ENCODE measurements around the gene HOXA7. TPM values are rescaled to one million over a fixed set of nuclear protein-coding genes. Genes with fewer than 3 reads are reported as not detected.

The HOXA7 gene
- total RNA-seq, 1 experiment from 2014 or later, result 7.5 TPM

DNA sequence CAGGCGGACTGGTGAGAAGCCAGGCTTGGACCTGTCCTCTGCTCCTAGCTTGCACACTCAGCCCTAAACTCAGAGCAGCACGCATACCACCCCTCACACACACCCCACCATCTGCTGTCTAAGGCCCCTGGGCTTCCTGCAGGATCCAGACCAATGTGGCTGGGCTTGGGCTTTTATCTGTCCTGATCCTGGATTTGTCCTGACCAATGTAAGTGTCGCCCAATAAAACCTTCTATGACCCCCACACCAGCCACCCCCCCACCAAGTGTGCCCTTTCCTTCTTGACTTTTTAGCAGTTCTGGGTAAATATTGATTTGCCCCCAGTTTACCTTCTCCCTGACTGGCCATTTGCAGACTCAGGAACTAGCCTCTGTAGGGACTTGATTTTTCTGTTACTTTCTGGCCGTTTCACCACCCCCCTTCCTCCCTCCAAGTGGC lies 45.1 kb upstream of the HOXA7 start:
- Histone ChIP-seq H3K4me2 (ENCODE audit: low read depth, low read length, poor library complexity, severe bottlenecking) (peak overlapping the region; percentile 90), H3K27ac (ENCODE audit: low read length) (no peak overlapping the region), H3K9ac (ENCODE audit: low read length) (peak overlapping the region; percentile 67; the same call in 1 of the 2 replicates), H3K79me2 (ENCODE audit: low read length) (no peaks in the 10 kb centered on the region), H3K36me3 (ENCODE audit: insufficient read depth, low read length) (no peaks in the 10 kb centered on the region), H3K9me2 (replicated peaks; ENCODE audit: insufficient read depth, low read length) (no peaks in the 10 kb centered on the region), H2AFZ (ENCODE audit: low read length) (peak overlapping the region; percentile 95; the same call in 1 of the 2 replicates), H3K4me3 (ENCODE audit: low read length) (peak overlapping the region; percentile 71; the same call in 1 of the 2 replicates), H3K4me1 (ENCODE audit: low read length) (peaks cover 19% of the 10 kb centered on the region), H4K20me1 (ENCODE audit: insufficient read depth, low read depth, low read length) (no peaks in the 10 kb centered on the region), H3K9me3 (ENCODE audit: low read length) (no peaks in the 10 kb centered on the region), H3K27me3 (ENCODE audit: low read length) (no peaks in the 10 kb centered on the region)
- no peak for DNase-seq

DNA sequence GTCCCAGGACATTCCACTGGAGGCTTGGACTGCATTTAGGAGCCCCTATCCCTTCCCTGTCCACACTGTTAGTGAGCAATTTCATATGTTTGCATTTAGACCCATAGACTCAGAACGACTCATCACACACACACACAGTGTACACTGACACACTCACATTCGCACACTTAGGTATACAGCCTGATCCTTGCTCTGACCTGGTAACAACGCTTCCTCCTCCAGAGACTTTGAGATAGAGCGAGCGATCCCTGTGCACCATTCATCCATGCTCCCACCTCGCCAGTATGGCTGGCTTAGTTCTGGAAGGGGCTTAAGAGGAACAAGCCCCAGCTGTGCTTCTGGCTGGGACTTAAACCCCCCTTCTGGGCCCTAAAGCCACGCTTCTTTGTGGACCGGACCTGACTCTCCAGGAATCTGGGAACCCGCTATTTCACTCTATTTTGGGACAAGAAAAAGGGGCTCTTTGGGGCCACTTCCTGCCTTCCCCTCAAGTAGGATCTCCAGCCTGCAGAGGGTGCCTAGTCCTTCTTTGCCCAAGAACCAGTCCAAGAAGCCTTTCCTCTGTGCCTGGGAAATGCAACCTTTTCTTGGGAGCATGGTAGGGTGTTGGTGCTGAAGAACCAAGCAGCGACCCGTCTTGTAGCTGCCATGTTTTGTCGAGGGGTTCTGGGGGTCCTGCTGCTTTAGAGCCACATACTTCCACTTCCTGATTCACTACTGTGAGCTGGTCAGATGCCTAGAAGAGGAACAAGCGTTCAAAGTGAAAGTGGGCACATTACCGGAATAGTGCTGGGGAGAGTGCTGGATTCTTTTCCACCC lies 44.5 kb upstream of the HOXA7 start:
- H4K20me1 ChIP-seq (ENCODE audit: insufficient read depth, low read depth, low read length), result no peaks in the 10 kb centered on the region
- no peaks in the 10 kb centered on the region for H3K9me3 ChIP-seq (ENCODE audit: low read length)
- DNase-seq, result peak; percentile 75
- H2AFZ ChIP-seq (ENCODE audit: low read length), result peak overlapping the region; percentile 95
- H3K36me3 ChIP-seq (ENCODE audit: insufficient read depth, low read length), result no peaks in the 10 kb centered on the region
- no peaks in the 10 kb centered on the region for H3K79me2 ChIP-seq (ENCODE audit: low read length)
- peak overlapping the region; percentile 71 for H3K4me3 ChIP-seq (ENCODE audit: low read length)
- H3K27me3 ChIP-seq (ENCODE audit: low read length), result no peaks in the 10 kb centered on the region
- no peaks in the 10 kb centered on the region for H3K9me2 ChIP-seq (replicated peaks; ENCODE audit: insufficient read depth, low read length)
- H3K4me1 ChIP-seq (ENCODE audit: low read length), result peaks cover 22% of the 10 kb centered on the region
- no peak overlapping the region for H3K27ac ChIP-seq (ENCODE audit: low read length)
- H3K9ac ChIP-seq (ENCODE audit: low read length), result peak overlapping the region; percentile 67
- H3K4me2 ChIP-seq (ENCODE audit: low read depth, low read length, poor library complexity, severe bottlenecking), result peak overlapping the region; percentile 90

DNA sequence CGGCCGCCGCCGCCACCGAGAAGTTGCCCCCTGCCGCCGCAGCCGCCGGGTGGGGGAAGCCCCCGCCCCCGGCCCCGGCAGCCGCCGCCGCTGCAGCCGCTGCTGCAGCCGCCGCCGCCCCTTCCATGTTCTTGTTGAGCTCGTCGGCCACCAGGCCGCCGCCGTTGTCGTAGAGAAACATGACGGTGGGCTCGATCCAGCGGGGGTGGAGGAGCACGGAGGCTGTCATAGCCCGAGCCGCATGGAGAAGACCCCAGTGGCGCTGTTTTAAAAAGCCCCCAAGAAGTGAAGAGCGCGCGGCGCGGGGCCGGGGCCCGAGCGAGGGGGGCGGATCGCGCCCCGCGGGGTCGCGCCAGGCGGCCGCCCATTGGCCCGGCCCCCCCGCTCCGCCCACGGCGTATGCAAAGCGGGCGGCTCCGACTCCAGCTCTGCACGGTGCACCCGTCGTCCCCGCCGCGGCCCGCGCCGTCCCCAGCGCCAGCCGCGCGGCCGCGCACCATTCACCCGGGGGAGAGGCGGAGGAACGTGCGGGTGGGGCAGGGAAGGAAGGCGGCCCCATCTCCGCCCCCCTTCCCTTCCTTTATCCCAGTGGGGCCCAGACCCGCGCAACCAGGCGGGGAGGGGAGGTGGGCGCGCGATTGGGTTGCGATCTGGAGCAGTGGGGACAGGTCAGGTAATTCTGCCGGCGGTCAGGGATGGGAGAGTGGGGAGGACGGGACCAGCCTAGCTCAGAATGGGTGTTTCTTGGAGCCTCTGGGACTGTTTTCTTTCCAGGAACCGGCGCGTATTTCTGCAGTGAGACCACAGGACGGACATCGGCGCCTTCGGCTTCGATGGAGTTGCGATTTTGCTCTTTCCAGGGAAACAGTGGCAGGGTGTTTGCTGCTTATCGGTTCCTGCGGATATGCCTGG lies 43.6 kb upstream of the HOXA7 start, which contains the start of gene HOXA13:
Gene HOXA13, minus strand, starts transcription at position 243 of the 912 bp plus-strand sequence. Its CDS starts 14 bp downstream, at position 229.
- H3K9me2 ChIP-seq (replicated peaks; ENCODE audit: insufficient read depth, low read length), result no peaks in the 10 kb centered on the region
- H3K79me2 ChIP-seq (ENCODE audit: low read length), result no peaks in the 10 kb centered on the region
- H3K27ac ChIP-seq (ENCODE audit: low read length), result no peak within 1 kb of the TSS
- H2AFZ ChIP-seq (ENCODE audit: low read length), result peak within 1 kb of the TSS; percentile 95
- no peaks in the 10 kb centered on the region for H3K9me3 ChIP-seq (ENCODE audit: low read length)
- H3K4me3 ChIP-seq (ENCODE audit: low read length), result peak within 1 kb of the TSS; percentile 71
- peak; percentile 90 for DNase-seq
- H3K36me3 ChIP-seq (ENCODE audit: insufficient read depth, low read length), result no peaks in the 10 kb centered on the region
- peak within 1 kb of the TSS; percentile 67 for H3K9ac ChIP-seq (ENCODE audit: low read length)
- no peaks in the 10 kb centered on the region for H3K27me3 ChIP-seq (ENCODE audit: low read length)
- H3K4me1 ChIP-seq (ENCODE audit: low read length), result peaks cover 22% of the 10 kb centered on the region
- H4K20me1 ChIP-seq (ENCODE audit: insufficient read depth, low read depth, low read length), result no peaks in the 10 kb centered on the region
- H3K4me2 ChIP-seq (ENCODE audit: low read depth, low read length, poor library complexity, severe bottlenecking), result peak within 1 kb of the TSS; percentile 90

DNA sequence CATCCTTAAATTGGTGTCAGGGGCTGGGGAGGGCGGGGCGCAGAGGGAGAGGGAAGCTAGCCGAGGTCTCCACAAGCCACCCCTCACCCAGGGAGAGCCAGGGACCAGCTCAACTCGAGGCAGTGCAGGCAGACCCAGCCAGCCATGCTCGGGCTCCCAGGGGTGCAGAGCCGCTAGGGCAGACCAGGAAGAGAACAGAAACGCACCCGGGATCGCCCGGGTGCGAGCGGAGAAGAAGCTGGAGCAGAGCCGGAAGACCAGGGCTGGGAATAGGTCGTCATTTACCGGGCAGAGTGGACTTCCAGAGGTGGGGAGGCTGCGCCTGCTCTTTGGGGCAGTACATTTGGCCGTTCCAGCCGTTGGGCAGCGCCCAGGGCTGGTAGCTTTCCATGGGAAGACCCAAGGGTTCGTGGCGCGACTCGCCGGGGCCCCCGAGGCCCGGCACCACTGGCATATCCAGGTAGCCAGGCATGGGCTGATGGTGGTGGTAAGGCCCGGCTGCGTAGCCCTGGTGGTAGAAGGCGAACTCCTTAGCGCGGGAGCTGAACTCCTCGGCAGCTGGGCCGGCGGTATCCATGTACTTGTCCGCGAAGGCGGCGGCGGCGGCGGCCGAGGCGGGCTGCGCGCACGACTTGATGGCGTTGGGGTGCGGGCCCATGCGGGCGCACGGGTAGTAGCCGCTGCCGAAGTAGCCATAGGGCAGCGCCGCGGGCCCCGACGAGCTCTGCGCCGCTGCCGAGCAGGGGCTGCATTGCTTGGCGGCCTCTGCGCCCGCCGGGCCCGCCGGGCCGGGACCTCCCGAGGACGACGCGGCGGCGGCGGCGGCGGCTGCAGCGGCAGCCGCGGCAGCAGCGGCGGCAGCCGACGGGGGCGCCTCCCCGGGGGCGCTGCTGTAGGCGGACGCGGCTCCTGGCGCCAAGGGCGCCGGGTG lies 42.7 kb upstream of the HOXA7 start:
- Histone ChIP-seq H3K4me3 (ENCODE audit: low read length) (no peak overlapping the region), H4K20me1 (ENCODE audit: insufficient read depth, low read depth, low read length) (no peaks in the 10 kb centered on the region), H3K36me3 (ENCODE audit: insufficient read depth, low read length) (no peaks in the 10 kb centered on the region), H3K4me1 (ENCODE audit: low read length) (peaks cover 22% of the 10 kb centered on the region), H2AFZ (ENCODE audit: low read length) (no peak overlapping the region), H3K4me2 (ENCODE audit: low read depth, low read length, poor library complexity, severe bottlenecking) (no peak overlapping the region), H3K9me2 (replicated peaks; ENCODE audit: insufficient read depth, low read length) (no peaks in the 10 kb centered on the region), H3K9me3 (ENCODE audit: low read length) (no peaks in the 10 kb centered on the region), H3K9ac (ENCODE audit: low read length) (no peak overlapping the region), H3K79me2 (ENCODE audit: low read length) (no peaks in the 10 kb centered on the region), H3K27me3 (ENCODE audit: low read length) (no peaks in the 10 kb centered on the region), H3K27ac (ENCODE audit: low read length) (no peak overlapping the region)
- no peak for DNase-seq

DNA sequence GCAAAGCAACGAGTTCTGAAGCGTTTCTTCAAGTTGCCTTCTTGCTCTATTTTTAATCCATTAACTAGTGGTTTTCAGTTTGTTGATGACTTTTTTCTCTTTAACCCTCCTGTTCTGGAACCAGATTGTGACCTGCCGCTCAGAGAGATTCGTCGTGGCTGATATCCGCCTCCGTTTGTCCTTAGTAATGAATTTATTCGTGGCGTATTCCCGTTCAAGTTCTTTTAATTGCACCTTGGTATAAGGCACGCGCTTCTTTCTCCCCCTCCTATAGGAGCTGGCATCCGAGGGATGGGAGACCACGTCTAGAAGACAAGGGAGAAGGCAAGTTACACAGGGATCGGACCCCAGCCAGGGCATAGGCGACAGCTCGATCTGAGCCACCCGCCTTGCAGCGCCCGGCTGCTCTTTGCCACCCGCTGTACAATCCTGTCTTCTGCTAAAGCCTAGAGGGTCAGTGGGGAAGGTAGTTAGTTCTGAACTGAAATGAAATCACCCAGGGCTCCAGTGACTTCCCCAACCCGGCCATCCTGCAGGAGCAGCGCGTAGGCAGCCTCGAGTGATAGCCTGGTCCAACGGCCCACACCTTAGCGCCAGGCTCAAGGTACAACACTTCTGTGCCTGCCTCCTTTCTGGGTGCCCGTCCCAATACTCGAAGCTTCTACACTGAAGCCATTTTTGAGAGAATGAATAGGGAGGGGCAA lies 41.8 kb upstream of the HOXA7 start:
- no peak overlapping the region for H3K9ac ChIP-seq (ENCODE audit: low read length)
- H3K79me2 ChIP-seq (ENCODE audit: low read length), result no peaks in the 10 kb centered on the region
- H3K4me1 ChIP-seq (ENCODE audit: low read length), result peaks cover 22% of the 10 kb centered on the region
- H3K4me3 ChIP-seq (ENCODE audit: low read length), result no peak overlapping the region
- no peaks in the 10 kb centered on the region for H3K9me3 ChIP-seq (ENCODE audit: low read length)
- no peak overlapping the region for H3K4me2 ChIP-seq (ENCODE audit: low read depth, low read length, poor library complexity, severe bottlenecking)
- no peaks in the 10 kb centered on the region for H3K9me2 ChIP-seq (replicated peaks; ENCODE audit: insufficient read depth, low read length)
- DNase-seq, result no peak
- H4K20me1 ChIP-seq (ENCODE audit: insufficient read depth, low read depth, low read length), result no peaks in the 10 kb centered on the region
- H3K36me3 ChIP-seq (ENCODE audit: insufficient read depth, low read length), result no peaks in the 10 kb centered on the region
- no peak overlapping the region for H3K27ac ChIP-seq (ENCODE audit: low read length)
- no peak overlapping the region for H2AFZ ChIP-seq (ENCODE audit: low read length)
- no peaks in the 10 kb centered on the region for H3K27me3 ChIP-seq (ENCODE audit: low read length)

DNA sequence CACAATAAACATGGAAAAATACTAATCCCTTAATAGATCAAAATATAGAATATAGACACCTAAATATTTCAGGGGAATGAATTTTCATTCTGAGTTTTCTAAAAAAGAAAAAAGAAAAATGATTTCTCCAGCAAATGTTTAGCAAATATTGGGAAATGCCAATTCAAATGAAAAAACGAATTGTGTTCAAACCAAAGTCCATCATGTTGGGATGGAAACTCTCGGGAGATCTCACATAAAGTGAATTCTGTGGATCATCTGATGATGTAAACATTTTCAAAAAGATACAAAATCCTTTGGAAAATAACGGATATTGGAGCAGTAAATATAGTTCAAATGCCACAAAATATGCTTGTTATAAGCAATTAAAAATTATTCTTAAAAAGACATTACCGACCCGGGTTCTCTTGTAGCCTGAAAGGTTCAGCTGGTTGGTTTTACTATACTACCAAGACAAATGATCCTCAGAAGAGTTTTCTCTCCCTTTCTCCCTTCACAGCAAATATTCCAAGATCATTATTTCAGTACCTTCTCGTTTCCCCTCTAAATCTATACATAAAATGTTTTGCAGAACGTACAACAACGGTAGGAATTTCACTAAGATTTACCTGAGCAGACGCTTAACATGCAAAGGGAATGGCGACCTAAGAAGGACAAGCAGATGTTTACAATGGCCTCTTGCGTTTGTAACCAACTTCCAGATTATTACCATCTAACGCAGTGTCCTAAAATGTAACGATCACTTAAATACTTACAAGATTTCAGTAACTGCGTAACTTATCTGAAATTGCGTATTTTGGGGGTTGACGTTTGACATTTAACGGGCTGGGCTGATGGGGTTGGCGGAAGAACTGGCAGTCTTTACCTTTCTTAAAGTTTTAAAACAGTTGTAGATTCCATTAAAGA lies 40.9 kb upstream of the HOXA7 start:
- no peak overlapping the region for H3K4me2 ChIP-seq (ENCODE audit: low read depth, low read length, poor library complexity, severe bottlenecking)
- no peaks in the 10 kb centered on the region for H3K9me2 ChIP-seq (replicated peaks; ENCODE audit: insufficient read depth, low read length)
- H3K9me3 ChIP-seq (ENCODE audit: low read length), result no peaks in the 10 kb centered on the region
- no peak for DNase-seq
- H4K20me1 ChIP-seq (ENCODE audit: insufficient read depth, low read depth, low read length), result no peaks in the 10 kb centered on the region
- no peaks in the 10 kb centered on the region for H3K27me3 ChIP-seq (ENCODE audit: low read length)
- no peak overlapping the region for H3K9ac ChIP-seq (ENCODE audit: low read length)
- no peak overlapping the region for H2AFZ ChIP-seq (ENCODE audit: low read length)
- no peaks in the 10 kb centered on the region for H3K79me2 ChIP-seq (ENCODE audit: low read length)
- H3K36me3 ChIP-seq (ENCODE audit: insufficient read depth, low read length), result no peaks in the 10 kb centered on the region
- no peak overlapping the region for H3K27ac ChIP-seq (ENCODE audit: low read length)
- peaks cover 22% of the 10 kb centered on the region for H3K4me1 ChIP-seq (ENCODE audit: low read length)
- H3K4me3 ChIP-seq (ENCODE audit: low read length), result no peak overlapping the region
